HG03097 (cell line): ENCODE data around the gene DYRK1A.

Experiments used
- ATAC-seq: cut with Tn5 transposase; IDR thresholded peaks from one replicate; pipeline ENCODE4 v1.9.1; 2021; ENCODE audit not compliant: unreplicated experiment, low FRiP score

Gene DYRK1A

GRCh38 chr21:37364722-37365121 lies 1.9 kb upstream of the DYRK1A start:
- ATAC-seq: no peak

- peak; percentile 29 for ATAC-seq
These were observed 774 bp upstream of the DYRK1A start for GRCh38 chr21:37365517-37366481.

GRCh38 chr21:37367336-37367702 lies 746 bp downstream of the DYRK1A start:
- ATAC-seq: peak; percentile 1

- no peak for ATAC-seq
These were observed 1.3 kb downstream of the DYRK1A start for GRCh38 chr21:37367703-37368540.

DNA sequence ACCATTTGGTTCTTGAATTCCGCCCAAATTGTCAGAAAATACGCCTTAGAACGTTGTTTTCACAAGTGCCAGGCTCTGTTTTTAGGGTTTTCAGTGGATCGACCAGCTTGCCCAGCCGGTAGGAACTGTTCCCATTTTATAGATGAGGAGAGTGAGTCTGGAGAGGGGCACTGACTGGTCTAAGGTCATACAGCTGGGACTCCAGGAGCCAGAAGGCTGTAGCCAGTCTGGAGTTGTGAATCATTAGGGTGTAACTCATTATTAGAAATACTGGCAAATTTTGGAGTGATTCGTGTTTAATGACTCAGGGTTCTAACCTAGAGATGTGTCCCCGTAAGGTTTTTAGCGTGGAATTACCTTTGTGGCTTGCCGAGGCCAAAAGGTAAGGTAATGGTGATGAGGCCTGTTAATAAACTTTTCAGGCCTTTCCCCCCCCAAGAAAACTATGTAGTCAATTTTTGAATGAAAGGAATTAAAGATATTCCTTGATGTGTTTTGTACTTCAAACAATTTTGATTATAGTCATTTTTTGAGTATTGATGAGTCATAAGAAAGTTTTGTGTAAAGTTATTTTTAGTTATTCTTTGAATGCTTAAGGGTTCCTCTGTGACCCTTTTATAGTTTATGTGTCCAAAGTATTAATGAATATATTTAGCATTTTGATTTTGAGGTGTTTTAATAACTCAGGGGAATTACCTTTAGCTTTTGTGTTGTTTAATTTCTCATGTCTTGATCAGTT lies 2.1 kb downstream of the DYRK1A start:
- no peak for ATAC-seq

DNA sequence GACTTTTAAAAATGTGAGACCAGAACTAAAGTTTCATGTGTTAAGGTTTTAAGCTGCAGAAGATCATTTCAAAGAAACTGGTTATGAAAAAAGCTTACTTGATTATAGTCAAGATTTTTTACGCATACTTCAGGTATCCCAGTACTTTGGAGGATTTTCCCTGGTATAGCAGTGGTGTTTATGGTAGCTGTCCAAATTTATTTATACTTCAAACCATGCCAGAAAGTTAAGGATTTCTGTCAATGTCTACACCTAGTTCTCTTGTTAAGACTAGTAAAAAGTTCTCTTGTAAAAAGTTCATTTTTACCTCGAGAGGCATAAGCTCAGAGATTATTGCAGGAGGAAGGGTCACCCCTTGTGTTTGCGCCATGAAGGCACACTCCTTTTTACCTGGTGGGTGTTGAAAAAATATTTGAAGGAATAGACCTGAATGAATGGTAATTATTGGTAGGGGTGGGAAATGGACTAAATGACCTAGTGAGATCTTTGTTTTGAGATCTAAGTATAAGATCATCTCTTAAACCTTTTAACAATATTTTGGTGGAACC lies 2.8 kb downstream of the DYRK1A start:
- ATAC-seq: no peak

GRCh38 chr21:37370152-37371040 lies 3.8 kb downstream of the DYRK1A start:
- no peak for ATAC-seq

DNA sequence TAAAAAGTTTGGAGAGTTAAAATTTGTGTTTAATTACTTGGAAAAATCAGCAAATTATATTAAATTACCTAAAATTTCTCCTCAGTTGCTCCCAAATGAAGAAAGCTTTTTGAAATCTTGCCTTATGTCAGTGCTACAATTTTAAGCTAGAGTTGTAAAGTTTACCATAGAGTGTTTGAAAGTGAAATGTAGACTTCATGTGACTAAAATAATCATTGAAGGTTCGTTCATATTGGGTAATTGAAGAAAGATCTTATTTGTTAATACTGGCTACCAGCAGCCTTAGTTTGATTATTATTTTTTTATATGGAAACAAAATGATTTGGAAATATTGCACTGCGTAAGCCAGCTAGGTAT lies 4.4 kb downstream of the DYRK1A start:
- ATAC-seq: no peak

DNA sequence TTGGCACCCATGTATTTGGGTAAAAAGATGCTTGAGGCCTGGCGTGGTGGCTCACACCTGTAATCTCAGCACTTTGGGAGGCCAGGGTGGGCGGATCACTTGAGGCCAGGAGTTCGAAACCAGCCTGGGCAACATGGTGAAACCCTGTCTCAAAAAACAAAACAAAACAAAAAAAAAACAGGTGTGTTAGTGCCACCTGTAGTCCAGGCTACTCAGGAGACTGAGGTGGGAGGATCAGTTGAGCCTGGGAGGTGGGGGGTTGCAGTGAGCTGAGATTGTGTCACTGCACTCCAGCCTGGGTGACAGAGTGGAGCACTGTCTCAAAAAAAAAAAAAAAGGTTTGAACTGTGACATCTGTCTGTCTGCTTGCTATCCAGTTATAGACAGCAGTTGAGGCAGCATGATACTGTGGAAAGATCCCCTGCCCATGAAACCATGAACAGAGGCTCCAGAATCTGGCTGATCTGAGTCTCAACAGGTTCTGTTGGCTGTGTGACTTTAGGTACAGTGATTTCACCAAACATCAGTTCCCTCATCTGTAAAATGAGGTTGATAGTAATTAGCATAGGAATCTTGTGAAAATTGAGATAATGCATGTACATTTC lies 5.7 kb downstream of the DYRK1A start:
- no peak for ATAC-seq

- ATAC-seq: no peak
These were observed 6.4 kb downstream of the DYRK1A start for GRCh38 chr21:37372951-37373350.

DNA sequence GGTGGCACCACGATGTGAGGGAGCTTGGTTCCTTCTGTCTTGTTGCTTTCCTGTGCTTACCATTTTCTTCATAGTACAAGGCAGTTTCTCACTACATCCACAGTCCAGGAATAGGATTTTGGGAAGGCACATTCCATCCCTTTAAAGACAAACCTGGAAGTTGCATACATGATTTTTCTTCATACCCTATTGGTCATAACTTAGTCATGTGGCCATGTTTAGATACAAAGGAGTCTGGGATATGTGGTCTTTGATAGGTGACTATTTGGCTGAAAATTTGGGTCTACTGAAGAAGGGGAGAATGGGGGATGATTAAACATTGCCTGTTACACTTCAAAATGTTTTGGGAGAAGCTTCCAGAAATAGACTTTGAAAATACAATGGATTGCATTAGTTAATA lies 7.0 kb downstream of the DYRK1A start:
- ATAC-seq: no peak

GRCh38 chr21:37374027-37374426 lies 7.5 kb downstream of the DYRK1A start:
- no peak for ATAC-seq

DNA sequence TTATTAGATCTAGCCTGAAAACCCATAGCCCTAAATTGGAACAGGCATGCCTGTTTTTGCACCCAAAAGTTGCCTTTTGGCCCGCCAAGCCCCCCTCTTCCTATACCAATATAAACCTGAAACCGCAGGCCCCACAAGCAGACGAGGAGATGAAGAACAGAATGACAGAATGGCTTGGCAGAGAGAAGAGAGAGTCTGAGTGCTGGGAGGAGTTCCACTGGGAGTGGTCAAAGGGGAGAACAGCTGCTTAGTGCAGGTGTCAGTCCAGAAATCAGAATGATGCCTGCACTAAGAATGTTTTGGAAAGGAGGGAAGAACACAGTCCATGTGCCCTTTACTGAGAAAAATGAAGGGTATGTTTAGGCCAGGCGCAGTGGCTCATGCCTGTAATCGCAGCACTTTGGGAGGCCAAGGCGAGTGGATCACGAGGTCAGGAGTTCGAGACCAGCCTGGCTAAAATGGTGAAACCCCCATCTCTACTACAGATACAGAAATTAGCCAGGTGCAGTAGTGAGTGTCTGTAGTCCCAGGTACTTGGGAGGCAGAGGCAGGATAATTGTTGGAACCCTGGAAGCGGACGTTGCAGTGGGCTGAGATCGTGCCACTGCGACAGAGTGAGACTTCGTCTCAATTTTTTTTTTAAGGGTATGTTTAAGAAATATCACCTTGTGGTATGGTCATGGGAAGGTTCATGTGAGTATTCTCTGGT lies 9.4 kb downstream of the DYRK1A start:
- no peak for ATAC-seq

- ATAC-seq: no peak
These were observed 12.1 kb downstream of the DYRK1A start for GRCh38 chr21:37378700-37379139.

DNA sequence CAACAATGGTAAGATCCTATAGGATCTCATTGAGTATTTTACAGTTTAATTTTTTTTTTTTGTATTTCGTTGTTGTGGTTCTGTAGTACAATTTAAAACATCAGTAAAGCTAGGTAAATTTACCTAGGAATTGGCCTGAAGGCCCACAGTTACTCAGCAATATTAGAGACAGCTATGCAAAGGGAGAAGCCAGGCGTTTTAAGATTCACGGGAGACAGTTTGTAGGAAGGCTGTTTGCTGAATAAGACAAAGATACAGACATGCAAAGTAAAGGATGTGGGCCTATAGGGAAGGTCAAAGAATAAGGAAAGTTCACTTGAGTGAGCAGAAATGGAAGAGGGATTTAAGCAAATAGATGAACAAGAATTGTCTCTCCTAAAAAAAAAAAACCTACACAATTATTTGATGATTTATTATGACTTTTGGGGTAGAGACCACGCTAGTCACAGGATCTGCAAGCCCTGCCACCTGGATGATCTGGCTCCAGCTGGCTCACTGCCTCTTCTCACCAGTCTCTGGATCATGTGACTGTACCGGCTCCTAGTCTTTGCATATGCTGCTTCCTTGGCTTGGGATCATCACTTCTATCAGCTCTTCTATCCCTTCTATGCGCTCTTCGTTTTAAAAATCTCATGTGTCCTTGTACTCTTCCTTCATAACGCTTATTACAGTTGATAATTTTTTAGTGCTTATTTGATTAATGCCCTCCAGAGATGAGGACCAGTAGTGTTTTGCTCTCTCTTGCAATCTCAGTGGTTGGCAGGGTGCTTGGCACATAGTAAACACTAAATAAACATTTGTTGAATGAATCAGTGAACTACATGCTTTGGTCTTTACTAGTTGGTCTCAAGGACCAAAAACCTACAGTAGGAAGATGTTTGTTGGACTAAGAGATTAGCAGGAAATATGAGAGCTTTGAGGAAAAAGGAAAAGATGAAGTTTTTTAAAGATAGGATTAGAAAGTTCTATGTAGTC lies 14.1 kb downstream of the DYRK1A start:
- no peak for ATAC-seq

GRCh38 chr21:37381883-37382585 lies 15.5 kb downstream of the DYRK1A start:
- ATAC-seq: no peak

GRCh38 chr21:37383086-37383485 lies 16.5 kb downstream of the DYRK1A start:
- ATAC-seq: no peak
